GM18907 (cell line): ENCODE results near the gene ADCY4.

Source experiments
- ATAC-seq: cut with Tn5 transposase; IDR thresholded peaks from one replicate; pipeline ENCODE4 v1.9.1; 2021; ENCODE audit warnings: mild to moderate bottlenecking, moderate library complexity; ENCODE audit not compliant: unreplicated experiment

The ADCY4 gene

DNA sequence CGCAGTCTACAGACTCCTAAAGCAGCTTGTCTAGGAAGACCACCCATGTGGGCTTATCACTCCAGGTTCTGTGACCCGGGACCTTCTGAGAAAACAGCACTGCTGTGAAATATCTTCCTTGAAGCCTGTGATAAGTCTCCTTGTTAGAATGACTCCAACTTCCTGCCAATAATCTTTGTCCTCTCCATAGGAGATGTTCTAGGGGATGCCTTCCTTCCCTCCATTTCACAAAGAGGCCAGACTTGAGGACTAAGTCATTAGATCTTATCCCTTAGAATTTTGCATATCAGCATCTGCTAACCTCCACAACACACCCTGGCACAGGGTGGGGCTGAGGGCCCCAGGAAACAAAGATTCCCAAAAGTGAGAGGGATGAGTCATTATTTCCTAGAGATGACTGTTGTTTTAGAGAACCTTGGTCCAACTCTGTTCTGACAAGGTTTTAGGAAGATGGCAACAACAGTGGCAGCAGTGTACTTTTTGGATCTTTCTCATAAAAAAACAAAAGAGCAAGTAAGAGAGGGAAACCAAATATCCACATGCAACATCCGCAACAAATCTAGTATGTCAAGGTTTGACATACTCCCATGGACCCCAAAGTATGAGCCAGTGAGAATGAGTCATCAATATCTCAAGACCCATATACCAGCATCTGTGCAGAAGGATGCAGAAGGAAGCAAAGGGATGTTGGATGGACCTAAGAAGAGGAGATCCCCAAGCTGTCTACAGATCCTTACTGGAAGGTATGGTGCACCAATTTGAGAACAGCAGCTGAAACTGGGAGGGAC lies 17.5 kb downstream of the ADCY4 start:
- no peak for ATAC-seq

- no peak for ATAC-seq
Observed at GRCh38 chr14:24316597-24316950, 18.3 kb downstream of the ADCY4 start.

- ATAC-seq = no peak
Observed at GRCh38 chr14:24315807-24316596, 18.9 kb downstream of the ADCY4 start.

GRCh38 chr14:24315243-24315806 lies 19.5 kb downstream of the ADCY4 start:
- no peak for ATAC-seq

DNA sequence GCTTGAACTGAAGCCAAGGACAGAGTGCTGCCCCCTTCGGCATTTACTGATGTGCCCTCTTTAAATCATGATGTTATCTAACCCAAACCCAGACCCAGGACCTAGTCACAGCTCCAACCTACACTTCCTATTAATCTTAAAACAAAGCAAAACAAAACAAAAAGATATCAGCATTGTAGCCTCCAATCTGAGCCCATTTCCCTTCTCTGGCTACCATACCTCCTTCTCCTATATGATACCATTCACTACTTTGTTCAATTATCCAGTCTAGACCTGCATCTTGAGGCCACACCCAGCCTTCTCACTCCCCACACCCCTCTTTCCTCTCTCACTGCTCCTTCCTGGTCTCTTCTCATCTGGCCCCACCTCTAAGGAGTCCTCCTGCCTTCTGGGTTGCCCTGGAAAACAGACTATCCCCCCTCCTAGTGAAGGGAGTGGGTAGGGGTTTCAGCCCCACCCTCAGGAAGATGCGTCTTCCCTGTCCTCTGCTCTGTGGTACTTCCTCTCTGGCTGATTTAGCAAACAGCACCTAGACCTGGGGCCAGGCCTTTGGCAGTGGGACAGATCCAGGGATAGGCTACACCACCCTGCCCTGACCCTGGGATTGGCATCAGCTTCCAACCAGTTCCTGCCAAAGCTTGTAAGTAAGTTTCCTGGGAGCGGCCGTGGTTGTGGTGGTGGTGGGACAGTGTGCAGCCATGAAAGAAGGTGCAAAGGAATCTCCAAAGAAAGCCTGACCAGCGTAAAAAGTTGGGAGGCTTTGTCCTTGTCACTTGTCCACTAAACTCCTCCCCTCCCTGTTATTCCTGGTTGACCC lies 20.3 kb downstream of the ADCY4 start:
- no peak for ATAC-seq

GRCh38 chr14:24313913-24314312 lies 21.0 kb downstream of the ADCY4 start:
- no peak for ATAC-seq

- no peak for ATAC-seq
Observed at GRCh38 chr14:24312736-24313507, 21.9 kb downstream of the ADCY4 start.

GRCh38 chr14:24311837-24312615 lies 22.8 kb downstream of the ADCY4 start:
- ATAC-seq = no peak

DNA sequence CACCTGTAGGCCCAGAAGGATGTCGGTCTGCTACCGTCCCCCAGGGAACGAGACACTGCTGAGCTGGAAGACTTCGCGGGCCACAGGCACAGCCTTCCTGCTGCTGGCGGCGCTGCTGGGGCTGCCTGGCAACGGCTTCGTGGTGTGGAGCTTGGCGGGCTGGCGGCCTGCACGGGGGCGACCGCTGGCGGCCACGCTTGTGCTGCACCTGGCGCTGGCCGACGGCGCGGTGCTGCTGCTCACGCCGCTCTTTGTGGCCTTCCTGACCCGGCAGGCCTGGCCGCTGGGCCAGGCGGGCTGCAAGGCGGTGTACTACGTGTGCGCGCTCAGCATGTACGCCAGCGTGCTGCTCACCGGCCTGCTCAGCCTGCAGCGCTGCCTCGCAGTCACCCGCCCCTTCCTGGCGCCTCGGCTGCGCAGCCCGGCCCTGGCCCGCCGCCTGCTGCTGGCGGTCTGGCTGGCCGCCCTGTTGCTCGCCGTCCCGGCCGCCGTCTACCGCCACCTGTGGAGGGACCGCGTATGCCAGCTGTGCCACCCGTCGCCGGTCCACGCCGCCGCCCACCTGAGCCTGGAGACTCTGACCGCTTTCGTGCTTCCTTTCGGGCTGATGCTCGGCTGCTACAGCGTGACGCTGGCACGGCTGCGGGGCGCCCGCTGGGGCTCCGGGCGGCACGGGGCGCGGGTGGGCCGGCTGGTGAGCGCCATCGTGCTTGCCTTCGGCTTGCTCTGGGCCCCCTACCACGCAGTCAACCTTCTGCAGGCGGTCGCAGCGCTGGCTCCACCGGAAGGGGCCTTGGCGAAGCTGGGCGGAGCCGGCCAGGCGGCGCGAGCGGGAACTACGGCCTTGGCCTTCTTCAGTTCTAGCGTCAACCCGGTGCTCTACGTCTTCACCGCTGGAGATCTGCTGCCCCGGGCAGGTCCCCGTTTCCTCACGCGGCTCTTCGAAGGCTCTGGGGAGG lies 23.9 kb downstream of the ADCY4 start, which contains the start of gene LTB4R:
Gene LTB4R (plus strand): TSS at position 857 of the 959 bp plus-strand sequence. CDS start 4,150 bp downstream, outside the sequence.
- peak; percentile 71 for ATAC-seq

- no peak for ATAC-seq
Observed at GRCh38 chr14:24310265-24310645, 24.6 kb downstream of the ADCY4 start.

DNA sequence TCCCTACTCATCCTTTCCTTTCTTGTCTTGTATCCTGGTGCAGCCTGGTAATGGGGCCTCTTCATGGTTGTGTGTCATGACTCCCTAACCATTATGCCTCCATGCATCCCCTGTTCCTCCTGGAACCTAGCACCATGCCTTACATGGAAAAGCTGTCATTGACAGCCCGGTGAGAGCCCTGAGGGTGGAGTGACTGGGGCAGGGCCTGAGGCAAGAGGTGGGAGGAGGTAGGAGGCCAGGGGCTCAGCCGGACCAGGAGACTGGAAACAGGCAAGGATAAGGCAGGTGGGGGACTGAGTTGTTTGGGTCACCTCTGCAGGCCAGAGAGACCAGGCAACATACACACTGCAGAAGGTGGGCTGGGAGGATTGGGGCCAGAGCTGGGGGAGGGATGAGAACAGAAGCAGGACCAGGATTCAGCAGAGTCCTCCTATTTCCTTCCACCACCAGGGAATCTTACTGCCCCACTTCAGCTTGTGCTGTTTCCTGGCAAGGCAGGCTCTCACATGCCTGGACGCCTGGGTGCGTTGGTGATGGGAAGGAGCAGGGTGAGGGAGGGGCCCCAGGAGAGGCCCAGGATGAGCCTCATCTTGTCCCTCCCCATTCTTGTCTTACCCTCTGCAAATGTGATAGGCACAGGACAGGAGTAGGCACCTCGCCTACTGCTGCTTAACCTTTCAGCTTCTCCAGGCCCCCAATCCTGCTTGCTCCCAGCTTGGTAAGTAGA lies 25.2 kb downstream of the ADCY4 start, which contains the start of gene LTB4R2:
Gene LTB4R2 (plus strand): TSS at position 603 of the 727 bp plus-strand sequence. CDS start 525 bp downstream, outside the sequence.
- no peak for ATAC-seq

DNA sequence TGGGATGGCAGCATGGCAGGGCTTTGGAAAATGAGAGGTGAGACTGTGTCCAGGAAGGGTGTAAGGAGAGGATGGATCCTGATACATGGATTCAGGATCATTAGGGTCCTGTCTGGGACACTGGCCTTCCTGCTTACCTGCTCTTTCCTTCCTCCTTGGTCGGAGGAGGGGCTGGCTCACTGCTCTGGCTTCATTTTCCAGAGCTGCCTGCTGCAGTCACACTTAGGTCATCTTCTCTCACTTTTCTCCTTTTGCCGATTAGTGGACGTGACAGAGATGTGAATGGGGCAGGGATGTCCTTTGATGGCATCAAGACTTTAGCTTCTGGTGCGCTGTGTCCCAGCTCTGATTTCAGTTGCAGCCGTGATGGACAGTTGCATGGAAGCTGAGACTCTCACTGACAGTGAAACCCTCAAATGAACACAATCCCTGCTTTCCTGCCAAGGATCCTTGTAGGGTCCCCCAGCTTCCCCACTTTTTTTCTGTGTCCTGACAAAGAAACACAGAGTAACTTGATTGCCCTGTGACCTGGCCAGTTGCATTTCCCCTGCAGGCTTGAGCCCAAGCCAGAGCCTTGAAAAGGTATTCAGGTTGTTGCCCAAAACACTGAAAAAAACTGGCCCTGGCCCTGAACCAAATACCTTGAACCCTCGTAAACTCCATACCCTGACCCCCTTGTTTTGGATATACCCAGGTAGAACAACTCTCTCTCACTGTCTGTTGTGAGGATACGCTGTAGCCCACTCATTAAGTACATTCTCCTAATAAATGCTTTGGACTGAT lies 26.3 kb downstream of the ADCY4 start:
- no peak for ATAC-seq

DNA sequence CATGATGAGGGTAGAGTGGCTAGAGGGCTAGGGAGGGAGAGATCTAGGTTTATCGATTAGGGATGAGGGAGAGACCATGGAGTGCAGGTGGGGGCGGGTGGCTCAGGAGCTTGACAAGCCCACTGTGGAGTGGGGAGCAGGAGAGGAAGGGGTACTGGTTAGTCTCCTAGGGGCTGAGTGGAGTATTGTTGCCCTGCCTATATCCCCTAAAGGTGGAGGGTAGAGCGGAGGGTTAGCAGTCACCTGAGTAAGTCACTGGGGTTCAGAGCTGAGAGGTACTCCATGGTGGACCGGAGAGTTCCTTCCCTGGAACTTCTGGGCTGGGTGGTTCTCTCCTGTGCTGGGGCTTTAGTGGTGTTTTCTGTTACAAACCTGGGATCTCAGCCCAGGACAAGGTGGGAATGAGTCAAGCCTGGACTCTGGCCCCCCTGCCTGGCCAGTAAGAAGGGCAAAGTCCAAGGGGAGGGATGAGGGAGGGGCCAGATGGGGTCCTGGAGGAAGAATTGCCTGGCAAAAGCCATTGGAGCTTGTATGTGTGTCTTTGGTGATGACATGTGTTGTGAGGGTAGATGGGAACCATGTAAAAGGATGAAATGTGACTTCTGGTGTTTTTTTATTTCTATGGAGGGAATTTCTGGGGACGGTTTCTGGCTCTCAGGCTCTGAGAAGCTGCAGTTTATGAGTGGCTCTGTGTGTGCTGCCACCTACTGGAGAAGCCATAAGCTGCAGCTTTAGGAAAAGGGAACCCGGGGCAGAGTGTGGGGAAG lies 27.1 kb downstream of the ADCY4 start, which contains the start of gene CIDEB:
Gene CIDEB (minus strand): TSS at position 403 of the 767 bp plus-strand sequence. CDS start 119 bp downstream, at position 284.
- no peak for ATAC-seq

GRCh38 chr14:24307156-24307574 lies 27.7 kb downstream of the ADCY4 start:
- no peak for ATAC-seq

- no peak for ATAC-seq
Observed at GRCh38 chr14:24304019-24304387, 30.9 kb downstream of the ADCY4 start.
